Measurements from ENCODE around the gene SVIP.

SVIP gene

DNA sequence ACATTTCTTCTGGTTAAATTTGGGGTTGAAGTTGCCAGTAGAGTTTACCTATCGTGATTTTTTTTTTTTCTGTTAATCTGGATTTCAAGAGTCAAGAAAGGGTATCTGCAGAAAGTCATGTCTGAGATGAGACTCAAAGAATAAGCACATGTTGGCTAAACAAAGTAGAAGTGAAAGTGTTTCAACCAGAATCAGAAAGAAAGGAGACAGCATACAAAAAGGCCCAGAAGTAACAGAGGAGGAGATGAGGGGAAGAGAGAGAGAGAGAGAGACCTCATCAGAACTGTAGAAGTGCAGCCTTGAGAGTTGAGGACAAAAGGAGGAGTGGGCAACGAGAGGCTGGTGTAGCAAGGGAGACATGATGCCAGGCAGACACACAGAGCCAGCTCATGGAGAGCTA is 54.9 kb downstream of the SVIP start:
- Histone ChIP-seq H3K9ac (ENCODE audit: low read length) (no peak overlapping the region), H3F3A (ENCODE audit: insufficient read depth) (no peaks in the 10 kb centered on the region), H4K20me1 (ENCODE audit: low read depth, low read length) (no peaks in the 10 kb centered on the region), H3K27me3 (ENCODE audit: low read length) (no peaks in the 10 kb centered on the region), H3K9me2 (replicated peaks; ENCODE audit: insufficient read depth, low read length) (no peaks in the 10 kb centered on the region), H2AFZ (ENCODE audit: low read depth, low read length, severe bottlenecking) (no peak overlapping the region), H3K36me3 (ENCODE audit: low read length) (no peaks in the 10 kb centered on the region), H3K4me2 (ENCODE audit: low read depth, low read length, poor library complexity, severe bottlenecking) (no peak overlapping the region), H3K4me3 (ENCODE audit: insufficient read depth, low read length, poor library complexity, severe bottlenecking) (no peak overlapping the region), H3K27ac (ENCODE audit: low read depth, low read length) (no peak overlapping the region), H3K9me3 (ENCODE audit: insufficient read depth, low read length) (no peaks in the 10 kb centered on the region), H3K79me2 (ENCODE audit: insufficient read depth, low read length) (no peaks in the 10 kb centered on the region)
- TF ChIP-seq, protein P1, sequence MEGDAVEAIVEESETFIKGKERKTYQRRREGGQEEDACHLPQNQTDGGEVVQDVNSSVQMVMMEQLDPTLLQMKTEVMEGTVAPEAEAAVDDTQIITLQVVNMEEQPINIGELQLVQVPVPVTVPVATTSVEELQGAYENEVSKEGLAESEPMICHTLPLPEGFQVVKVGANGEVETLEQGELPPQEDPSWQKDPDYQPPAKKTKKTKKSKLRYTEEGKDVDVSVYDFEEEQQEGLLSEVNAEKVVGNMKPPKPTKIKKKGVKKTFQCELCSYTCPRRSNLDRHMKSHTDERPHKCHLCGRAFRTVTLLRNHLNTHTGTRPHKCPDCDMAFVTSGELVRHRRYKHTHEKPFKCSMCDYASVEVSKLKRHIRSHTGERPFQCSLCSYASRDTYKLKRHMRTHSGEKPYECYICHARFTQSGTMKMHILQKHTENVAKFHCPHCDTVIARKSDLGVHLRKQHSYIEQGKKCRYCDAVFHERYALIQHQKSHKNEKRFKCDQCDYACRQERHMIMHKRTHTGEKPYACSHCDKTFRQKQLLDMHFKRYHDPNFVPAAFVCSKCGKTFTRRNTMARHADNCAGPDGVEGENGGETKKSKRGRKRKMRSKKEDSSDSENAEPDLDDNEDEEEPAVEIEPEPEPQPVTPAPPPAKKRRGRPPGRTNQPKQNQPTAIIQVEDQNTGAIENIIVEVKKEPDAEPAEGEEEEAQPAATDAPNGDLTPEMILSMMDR (IDR thresholded peaks at IDR 0.05; ENCODE audit: insufficient read depth, low read length, poor library complexity, severe bottlenecking), result no peak

DNA sequence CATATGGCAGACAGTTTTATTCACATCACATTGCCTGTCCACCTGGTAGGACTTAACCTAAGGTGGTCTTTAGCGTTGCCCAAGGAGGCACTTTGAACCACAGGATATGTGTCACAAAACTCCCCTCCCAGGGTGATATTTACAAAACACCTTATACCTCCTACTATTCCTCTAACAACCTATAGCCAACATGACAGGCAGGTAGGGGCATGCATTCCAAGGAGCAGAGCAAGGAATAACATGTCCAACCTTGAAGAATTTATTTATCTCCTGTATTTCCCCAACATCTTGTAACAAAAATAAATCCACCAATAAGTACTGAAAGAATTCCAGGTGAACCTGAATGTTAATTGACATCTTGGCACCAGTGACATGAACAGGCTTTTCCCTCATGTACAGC is 60.5 kb downstream of the SVIP start:
- Histone ChIP-seq H3K36me3 (ENCODE audit: low read length) (no peaks in the 10 kb centered on the region), H3K4me3 (ENCODE audit: insufficient read depth, low read length, poor library complexity, severe bottlenecking) (no peak overlapping the region), H3F3A (ENCODE audit: insufficient read depth) (no peaks in the 10 kb centered on the region), H2AFZ (ENCODE audit: low read depth, low read length, severe bottlenecking) (no peak overlapping the region), H3K79me2 (ENCODE audit: insufficient read depth, low read length) (no peaks in the 10 kb centered on the region), H4K20me1 (ENCODE audit: low read depth, low read length) (no peaks in the 10 kb centered on the region), H3K4me2 (ENCODE audit: low read depth, low read length, poor library complexity, severe bottlenecking) (no peak overlapping the region), H3K9me3 (ENCODE audit: insufficient read depth, low read length) (no peaks in the 10 kb centered on the region), H3K9ac (ENCODE audit: low read length) (no peak overlapping the region), H3K27ac (ENCODE audit: low read depth, low read length) (no peak overlapping the region), H3K27me3 (ENCODE audit: low read length) (no peaks in the 10 kb centered on the region), H3K9me2 (replicated peaks; ENCODE audit: insufficient read depth, low read length) (no peaks in the 10 kb centered on the region)
- TF ChIP-seq, protein P1 (IDR thresholded peaks at IDR 0.05; ENCODE audit: insufficient read depth, low read length, poor library complexity, severe bottlenecking), result no peak
- TF ChIP-seq EZH2phosphoT487 (conservative IDR thresholded peaks at IDR 0.05; ENCODE audit: low read length), result no peak

Measured in SU-DHL-6 (cell line).